ENCODE measurements around the gene CCN2. TPM values are rescaled to one million over a fixed set of nuclear protein-coding genes. Genes with fewer than 3 reads are reported as not detected.
A peak's percentile ranks its signal among the peaks of the same experiment; 100 is the strongest.
"Not testable (repeated sequence)": the region's sequence is repeated elsewhere in the genome, so short reads cannot be mapped to it uniquely, and the experiment has no call there.

The CCN2 gene
- total RNA-seq, 2 experiments from 2014 or later, result 0.36 TPM; not detected in 1

GRCh38 chr6:131909408-131910218 lies 41.6 kb downstream of the CCN2 start:
- peak; percentile 79 for DNase-seq (ENCODE audit: low spot score)
- H2AFZ ChIP-seq (ENCODE audit: low read length), result no peak overlapping the region
- CTCF ChIA-PET (ENCODE audit: unreplicated experiment), result interaction anchor here (0.7 kb wide), 1 partner anchor 214 kb away, joined by 4 read pairs; no protein-coding TSS in a partner anchor
- H4K20me1 ChIP-seq (ENCODE audit: insufficient read depth, low read length), result no peaks in the 10 kb centered on the region
- no peak for TF ChIP-seq EZH2phosphoT487 (IDR thresholded peaks at IDR 0.05; ENCODE audit: borderline replicate concordance, low read depth, low read length)
- peak; percentile 94 for TF ChIP-seq CTCF (conservative IDR thresholded peaks at IDR 0.05; ENCODE audit: low read length)
- peaks cover 6% of the 10 kb centered on the region for H3K4me1 ChIP-seq (ENCODE audit: insufficient read depth, low read length, poor library complexity, severe bottlenecking)
- intact Hi-C loops (cut with micrococcal nuclease; ENCODE audit: unreplicated experiment), result loop anchor here (10.0 kb wide), 3 partner anchors 605 to 905 kb away; partner anchors contain the start of genes RPS12 and STX7
- no peak overlapping the region for H3K4me2 ChIP-seq (ENCODE audit: low read length)
- H3K4me3 ChIP-seq (ENCODE audit: low read depth, low read length, poor library complexity, severe bottlenecking), result no peak overlapping the region
- no peaks in the 10 kb centered on the region for H3K9me3 ChIP-seq (ENCODE audit: low read length)
- POLR2A ChIA-PET, result interaction anchor here (0.6 to 1.4 kb wide), 4 partner anchors 12 to 553 kb away, joined by 3 to 4 read pairs (median 4); no protein-coding TSS in a partner anchor
- no peak overlapping the region for H3K27ac ChIP-seq (ENCODE audit: low read depth, low read length, poor library complexity, severe bottlenecking)
- no peaks in the 10 kb centered on the region for H3K9me2 ChIP-seq (ENCODE audit: insufficient read depth, low read length)
- no peaks in the 10 kb centered on the region for H3K79me2 ChIP-seq (ENCODE audit: insufficient read depth, low read depth, low read length)
- BruUV-seq (replicated peaks), result no TSS peak
- no peaks in the 10 kb centered on the region for H3K36me3 ChIP-seq (ENCODE audit: insufficient read depth, low read length)

DNA sequence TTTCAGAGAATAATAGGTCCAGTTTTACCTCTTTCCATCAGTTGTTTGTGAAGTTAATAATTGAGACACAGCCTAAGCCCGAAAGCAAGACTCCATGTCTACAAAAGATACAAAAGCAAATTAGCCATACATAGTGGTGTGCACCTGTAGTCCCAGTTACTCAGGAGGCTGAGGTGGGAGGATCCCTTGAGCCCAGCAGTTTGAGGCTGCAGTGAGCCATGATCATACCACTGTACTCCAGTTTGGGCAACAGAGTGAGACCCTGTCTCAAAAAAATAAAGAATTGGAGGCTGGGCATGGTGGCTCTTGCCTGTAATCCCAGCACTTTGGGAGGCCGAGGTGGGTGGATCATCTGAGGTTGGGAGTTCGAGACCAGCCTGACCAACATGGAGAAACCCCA lies 42.4 kb downstream of the CCN2 start:
- H3K36me3 ChIP-seq (ENCODE audit: insufficient read depth, low read length); H3K27ac ChIP-seq (ENCODE audit: low read depth, low read length, poor library complexity, severe bottlenecking); H2AFZ ChIP-seq (ENCODE audit: low read length); H4K20me1 ChIP-seq (ENCODE audit: insufficient read depth, low read length); DNase-seq (ENCODE audit: low spot score); intact Hi-C loops (cut with micrococcal nuclease; ENCODE audit: unreplicated experiment); BruUV-seq (replicated peaks); H3K79me2 ChIP-seq (ENCODE audit: insufficient read depth, low read depth, low read length); H3K4me1 ChIP-seq (ENCODE audit: insufficient read depth, low read length, poor library complexity, severe bottlenecking); H3K9me3 ChIP-seq (ENCODE audit: low read length); H3K4me2 ChIP-seq (ENCODE audit: low read length); H3K9me2 ChIP-seq (ENCODE audit: insufficient read depth, low read length); H3K4me3 ChIP-seq (ENCODE audit: low read depth, low read length, poor library complexity, severe bottlenecking); CTCF ChIA-PET (ENCODE audit: unreplicated experiment): not testable (repeated sequence)
- POLR2A ChIA-PET, result interaction anchor here (0.6 kb wide), 1 partner anchor 50 kb away, joined by 3 read pairs; no protein-coding TSS in a partner anchor

DNA sequence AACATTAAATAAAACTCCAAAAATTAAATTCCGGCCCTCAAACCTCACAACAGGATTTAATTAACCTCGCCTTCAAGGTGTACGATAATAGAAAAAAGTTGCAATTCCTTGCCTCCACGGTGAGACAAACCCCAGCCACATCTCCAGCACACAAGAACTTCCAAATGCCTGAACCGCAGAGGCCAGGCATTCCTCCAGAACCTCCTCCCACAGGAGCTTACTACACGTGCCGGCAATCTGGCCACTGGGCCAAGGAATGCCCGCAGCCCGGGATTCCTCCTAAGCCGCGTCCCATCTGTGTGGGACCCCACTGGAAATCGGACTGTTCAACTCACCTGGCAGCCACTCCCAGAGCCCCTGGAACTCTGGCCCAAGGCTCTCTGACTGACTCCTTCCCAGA lies 47.4 kb downstream of the CCN2 start:
- H3K9me2 ChIP-seq (ENCODE audit: insufficient read depth, low read length); intact Hi-C loops (cut with micrococcal nuclease; ENCODE audit: unreplicated experiment); H3K9me3 ChIP-seq (ENCODE audit: low read length); H2AFZ ChIP-seq (ENCODE audit: low read length); BruUV-seq (replicated peaks); H3K4me3 ChIP-seq (ENCODE audit: low read depth, low read length, poor library complexity, severe bottlenecking); H3K27ac ChIP-seq (ENCODE audit: low read depth, low read length, poor library complexity, severe bottlenecking); DNase-seq (ENCODE audit: low spot score); H3K79me2 ChIP-seq (ENCODE audit: insufficient read depth, low read depth, low read length); H3K4me1 ChIP-seq (ENCODE audit: insufficient read depth, low read length, poor library complexity, severe bottlenecking); H4K20me1 ChIP-seq (ENCODE audit: insufficient read depth, low read length); CTCF ChIA-PET (ENCODE audit: unreplicated experiment); H3K4me2 ChIP-seq (ENCODE audit: low read length); H3K36me3 ChIP-seq (ENCODE audit: insufficient read depth, low read length): not testable (repeated sequence)
- POLR2A ChIA-PET, result interaction anchor here (0.6 kb wide), 1 partner anchor 241 kb away, joined by 6 read pairs; no protein-coding TSS in a partner anchor

DNA sequence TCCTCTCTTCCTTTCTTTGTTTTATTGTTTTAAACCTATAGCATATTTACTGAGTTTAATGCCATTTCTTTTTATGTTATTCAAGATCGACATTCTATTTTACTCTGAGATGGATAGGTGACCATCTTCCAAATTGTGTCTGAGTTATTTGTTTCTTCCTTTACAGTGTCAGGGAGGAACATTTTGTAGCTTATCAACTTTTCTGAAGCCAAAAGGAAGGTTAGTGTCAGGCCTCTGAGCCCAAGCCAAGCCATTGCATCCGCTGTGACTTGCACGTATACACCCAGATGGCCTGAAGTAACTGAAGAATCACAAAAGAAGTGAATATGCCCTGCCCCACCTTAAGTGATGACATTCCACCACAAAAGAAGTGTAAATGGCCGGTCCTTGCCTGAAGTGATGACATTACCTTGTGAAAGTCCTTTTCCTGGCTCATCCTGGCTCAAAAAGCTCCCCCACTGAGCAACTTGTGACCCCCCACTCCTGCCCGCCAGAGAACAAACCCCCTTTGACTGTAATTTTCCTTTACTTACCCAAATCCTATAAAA lies 49.8 kb downstream of the CCN2 start:
- POLR2A ChIA-PET; H3K4me3 ChIP-seq (ENCODE audit: low read depth, low read length, poor library complexity, severe bottlenecking); H3K27ac ChIP-seq (ENCODE audit: low read depth, low read length, poor library complexity, severe bottlenecking); intact Hi-C loops (cut with micrococcal nuclease; ENCODE audit: unreplicated experiment); CTCF ChIA-PET (ENCODE audit: unreplicated experiment); BruUV-seq (replicated peaks); H3K4me1 ChIP-seq (ENCODE audit: insufficient read depth, low read length, poor library complexity, severe bottlenecking); H3K36me3 ChIP-seq (ENCODE audit: insufficient read depth, low read length); H2AFZ ChIP-seq (ENCODE audit: low read length); DNase-seq (ENCODE audit: low spot score); H4K20me1 ChIP-seq (ENCODE audit: insufficient read depth, low read length); H3K4me2 ChIP-seq (ENCODE audit: low read length); H3K9me2 ChIP-seq (ENCODE audit: insufficient read depth, low read length); H3K79me2 ChIP-seq (ENCODE audit: insufficient read depth, low read depth, low read length): not testable (repeated sequence)
- H3K9me3 ChIP-seq (ENCODE audit: low read length), result peaks cover 12% of the 10 kb centered on the region

All from OCI-LY7 (cell line).